Measurements from ENCODE around the gene KLHL9. TPM values are rescaled to one million over a fixed set of nuclear protein-coding genes. Genes with fewer than 3 reads are reported as not detected.
A peak's percentile ranks its signal among the peaks of the same experiment; 100 is the strongest.

The KLHL9 gene
- total RNA-seq, 1 experiment from 2014 or later = 41.6 TPM

DNA sequence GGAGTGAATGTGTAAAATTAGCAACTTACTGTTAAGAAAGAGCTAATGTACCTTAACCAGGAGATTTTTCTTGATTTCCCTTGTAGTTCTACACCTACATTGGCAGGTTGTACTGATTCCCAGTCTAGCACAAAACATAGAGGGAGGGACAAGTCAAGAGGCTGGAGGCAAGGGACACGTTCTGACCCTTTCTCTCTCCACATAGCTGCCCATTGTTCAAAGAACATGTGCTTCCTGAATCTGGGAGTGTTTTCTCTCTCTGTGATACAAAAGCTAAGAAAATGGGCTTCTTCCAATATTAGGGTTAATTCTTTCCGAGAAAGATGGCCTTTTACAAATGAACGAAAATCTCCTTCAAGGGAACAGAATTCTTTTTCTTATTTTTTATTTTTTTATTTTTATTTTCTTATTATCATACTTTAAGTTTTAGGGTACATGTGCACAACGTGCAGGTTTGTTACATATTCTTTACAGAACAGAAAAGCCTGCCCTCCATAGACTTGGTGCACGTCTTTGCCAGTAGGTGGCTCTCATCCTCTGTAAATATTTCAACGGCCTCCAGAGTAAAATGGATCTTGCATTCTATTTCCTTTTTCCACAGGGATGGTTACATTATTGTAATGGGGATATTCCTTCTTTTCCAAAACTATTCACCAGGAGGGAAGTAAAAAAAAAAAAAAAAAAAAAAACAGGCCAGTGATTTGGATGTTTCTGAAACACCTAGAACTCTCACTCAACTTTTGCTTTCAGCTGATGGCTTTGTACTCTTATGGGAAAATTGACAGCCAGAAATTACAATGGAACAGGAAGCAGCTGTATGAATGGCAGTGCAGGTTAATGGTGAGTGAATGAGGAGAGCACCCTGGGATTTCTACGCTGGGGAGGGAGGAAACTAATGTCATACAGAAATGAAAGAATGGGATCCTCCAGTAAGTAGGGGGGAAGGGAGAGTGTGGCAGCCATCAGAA lies 17.0 kb downstream of the KLHL9 start:
- DNase-seq (ENCODE audit: low spot score) = peak; percentile 23

DNA sequence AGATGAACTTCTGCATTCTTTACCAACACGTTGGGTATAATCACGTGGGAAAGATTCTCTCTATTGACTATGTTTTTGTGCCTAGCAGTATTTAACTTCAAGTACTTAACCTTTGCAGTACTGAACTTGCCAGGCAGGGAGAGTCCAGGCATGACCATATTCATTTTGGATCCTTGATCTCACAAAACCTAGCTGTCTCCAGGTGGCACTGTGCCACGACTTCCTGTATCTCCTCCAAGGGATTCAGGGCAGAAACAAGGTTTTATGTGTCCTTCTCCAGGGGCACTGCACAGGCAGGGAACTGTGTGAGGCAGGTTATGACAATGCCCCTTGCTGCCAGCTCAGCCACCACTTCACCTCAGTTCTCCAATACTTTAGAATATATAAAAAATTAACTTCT lies 18.3 kb downstream of the KLHL9 start:
- no peak for DNase-seq (ENCODE audit: low spot score)

DNA sequence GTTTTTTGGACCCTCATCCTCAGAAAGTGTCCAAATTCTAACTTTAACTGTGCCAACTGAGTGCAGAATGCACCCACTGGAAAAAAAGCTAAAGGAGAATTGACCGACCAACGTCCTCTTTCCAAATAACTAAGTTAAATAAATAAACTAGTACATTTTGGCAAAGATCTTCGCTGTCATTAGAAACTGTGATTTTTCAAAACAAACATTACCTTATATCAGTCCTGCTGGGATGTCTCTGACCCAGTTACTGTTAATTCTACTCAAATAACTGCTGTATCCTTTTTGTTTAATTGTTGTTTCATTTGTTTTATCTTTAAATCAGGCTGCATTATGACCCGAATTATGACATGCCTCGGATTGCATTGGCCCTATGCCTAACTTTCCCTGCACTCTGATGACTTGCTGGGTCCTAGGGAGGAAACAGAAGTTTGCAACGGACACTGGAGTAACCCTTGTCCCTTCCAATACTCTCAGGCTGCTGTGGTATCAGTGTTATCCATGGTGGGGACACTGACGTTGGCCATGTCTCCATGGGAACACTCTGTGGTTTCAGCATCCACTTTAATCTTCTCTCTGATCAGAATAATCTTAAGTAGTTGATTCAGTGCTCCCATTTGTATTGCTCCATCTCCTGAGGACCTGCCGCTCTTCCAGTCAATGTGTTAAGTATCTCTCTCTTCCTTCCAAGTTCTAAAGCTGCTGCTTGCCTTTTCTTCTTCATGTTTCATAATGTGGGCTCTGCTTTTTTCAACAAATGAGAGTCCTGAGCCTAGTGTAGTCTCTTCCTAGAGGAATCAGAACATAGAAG lies 19.0 kb downstream of the KLHL9 start:
- DNase-seq (ENCODE audit: low spot score) = no peak

DNA sequence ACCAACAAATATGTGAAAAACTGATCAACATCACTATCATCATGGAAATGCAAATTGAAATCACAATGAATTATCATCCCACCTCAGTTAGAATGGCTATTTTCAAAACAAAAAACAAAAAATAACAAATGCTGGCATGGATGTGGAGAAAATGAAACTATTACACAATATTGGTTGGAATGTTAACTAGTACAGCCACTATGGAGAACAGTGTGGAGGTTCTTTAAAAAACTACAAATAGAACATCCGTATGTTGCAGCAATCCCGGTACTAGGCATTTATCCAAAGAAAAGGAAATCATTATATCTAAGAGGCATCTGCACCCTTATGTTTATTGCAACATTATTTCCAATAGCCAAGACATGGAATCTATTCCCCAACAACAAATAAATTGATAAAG lies 21.1 kb downstream of the KLHL9 start:
- no peak for DNase-seq (ENCODE audit: low spot score)

DNA sequence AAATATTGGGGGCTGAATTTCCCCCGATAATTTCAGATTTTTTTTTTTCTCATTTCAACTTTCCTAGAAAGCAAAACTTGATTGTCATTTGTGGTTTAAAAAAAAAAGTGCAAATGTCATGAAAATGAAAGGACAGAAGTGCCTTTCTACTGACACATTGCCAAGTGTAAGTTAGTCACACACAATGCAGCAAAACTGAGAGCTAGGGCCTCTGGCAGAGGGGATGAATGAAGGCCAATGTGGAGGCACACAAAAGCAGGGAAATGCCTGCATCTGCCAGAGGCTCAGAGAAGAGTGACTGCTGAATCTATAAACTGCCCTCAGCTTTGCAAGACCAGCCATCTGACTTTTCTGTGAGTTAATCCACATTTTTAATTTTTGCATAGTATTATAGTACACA lies 23.3 kb downstream of the KLHL9 start:
- DNase-seq (ENCODE audit: low spot score) = no peak

DNA sequence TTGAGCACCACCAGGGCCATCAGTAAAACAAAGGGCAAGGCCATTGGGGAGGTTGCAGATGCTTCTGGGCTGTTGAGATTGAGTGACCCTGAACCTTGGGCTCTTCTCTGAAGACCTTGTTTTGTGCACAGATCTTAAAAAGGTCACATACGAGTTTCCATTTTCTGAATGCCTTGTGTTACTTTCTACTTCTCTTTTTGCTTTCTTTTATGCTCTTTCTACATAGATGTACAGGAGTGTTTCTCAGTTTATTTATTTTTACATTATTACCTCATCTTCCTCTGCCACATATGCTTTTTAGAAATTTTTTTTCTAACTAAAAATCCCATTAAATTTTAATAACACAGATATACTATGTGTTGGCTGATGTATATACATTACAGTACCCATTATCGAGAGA lies 30.0 kb downstream of the KLHL9 start, which contains the start of gene IFNA5:
TSS of gene IFNA5 (minus strand) at position 101 of the 400 bp plus-strand sequence. CDS start at position 44, 57 bp downstream.
- DNase-seq (ENCODE audit: low spot score) = no peak

DNA sequence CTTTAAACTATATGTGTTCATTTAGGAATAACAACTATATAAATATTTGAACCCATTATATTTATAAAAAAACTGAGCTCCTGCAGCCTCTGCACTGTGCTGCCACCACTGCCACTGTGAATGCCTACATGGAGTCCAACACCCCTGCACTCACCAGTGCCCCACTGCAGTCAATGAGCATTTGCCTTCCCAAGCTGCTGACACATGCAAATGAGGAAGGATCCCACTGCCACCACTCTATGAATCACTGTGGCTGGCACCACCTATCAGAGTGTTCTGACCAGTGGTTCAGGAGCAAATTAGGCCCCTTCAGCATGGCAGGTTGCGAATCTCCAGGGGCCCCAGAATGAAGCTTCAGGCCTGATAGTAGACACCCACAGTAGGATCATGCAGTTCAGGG lies 39.2 kb downstream of the KLHL9 start:
- no peak for DNase-seq (ENCODE audit: low spot score)

DNA sequence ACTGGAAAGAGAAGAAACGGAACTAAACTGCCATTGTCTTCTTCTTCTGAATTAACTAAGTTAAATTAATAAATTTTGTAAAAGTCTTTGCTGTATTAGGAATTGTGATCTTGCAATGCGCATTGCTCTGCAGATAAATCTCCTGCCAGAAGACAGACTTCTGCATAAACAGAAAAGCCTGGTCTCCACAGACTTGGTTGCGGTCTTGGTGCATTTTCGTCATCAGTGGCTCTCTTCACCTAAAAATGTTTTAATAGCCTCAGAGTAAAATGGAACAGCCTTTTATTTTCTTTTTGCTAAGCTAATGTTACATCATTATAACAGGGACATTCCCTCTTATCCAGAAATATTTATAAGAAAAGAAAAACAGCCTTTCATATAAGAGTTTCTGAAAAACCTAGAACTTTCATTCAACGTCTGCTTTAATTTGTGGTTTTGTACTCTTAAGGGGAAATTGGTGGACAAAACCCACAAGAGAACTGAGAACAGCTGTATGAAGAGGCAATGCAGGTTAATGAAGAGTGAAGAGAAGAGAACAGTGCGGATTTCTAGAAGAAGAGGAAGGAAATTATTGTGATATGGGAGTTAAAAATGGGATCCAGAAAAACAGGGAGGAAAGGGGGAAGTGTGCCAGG lies 40.2 kb downstream of the KLHL9 start:
- no peak for DNase-seq (ENCODE audit: low spot score)

DNA sequence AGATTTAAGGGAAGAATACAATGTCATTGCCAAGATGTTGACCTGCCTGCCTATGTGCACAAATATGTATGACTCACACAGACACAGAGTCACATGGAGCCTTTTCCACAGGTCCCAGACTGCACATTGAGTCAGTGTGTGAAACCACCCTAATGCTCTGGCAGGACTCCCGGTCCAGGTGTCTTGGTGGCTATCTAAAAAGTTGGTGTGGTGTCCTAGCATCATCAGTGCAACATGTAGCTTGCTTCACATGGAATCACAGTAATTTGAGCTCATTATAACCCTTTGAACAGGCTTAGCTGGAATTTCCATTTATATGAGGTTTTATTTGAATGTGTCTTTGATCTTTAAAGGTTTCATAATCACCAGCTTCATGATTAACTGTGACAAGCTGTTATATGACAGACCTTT lies 40.8 kb downstream of the KLHL9 start:
- peak; percentile 79 for DNase-seq (ENCODE audit: low spot score)

DNA sequence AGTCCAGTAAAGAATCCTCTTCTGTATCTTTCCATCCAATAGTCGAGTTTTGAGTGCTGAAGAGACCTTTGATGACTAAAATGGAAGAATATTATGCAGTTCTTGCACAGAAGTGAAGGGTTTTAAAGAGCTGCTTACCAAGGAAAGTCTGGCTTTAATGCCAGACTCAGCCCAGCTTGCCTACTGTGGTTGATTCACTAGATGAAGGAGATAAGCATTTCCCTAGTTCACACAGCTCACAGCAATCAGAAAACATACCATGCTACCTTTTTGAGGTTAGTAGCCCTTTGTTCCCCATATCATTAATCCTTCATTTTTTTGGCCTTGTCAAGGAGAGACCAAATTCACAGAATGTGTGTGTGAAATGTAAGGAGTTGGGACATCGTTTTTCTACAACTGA lies 45.4 kb downstream of the KLHL9 start:
- DNase-seq (ENCODE audit: low spot score) = no peak

DNA sequence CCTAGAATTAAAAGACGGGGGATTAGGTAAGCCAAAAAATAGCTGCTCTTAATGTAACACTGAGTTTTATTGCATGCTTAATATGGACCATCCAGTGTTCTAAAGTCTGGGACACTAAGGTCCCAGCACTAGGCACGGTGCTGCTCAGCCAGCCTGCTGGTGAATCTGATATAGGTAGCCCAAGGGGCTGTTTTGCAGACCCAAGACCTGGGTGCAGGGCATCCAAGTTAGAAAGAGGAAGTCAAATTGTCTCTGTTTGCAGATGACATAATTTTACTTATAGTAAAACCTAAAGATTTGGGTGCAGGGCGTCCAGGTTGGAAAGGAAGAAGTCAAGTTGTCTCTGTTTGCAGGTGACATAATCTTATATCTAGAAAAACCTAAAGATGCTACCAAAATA lies 47.9 kb downstream of the KLHL9 start:
- no peak for DNase-seq (ENCODE audit: low spot score)

DNA sequence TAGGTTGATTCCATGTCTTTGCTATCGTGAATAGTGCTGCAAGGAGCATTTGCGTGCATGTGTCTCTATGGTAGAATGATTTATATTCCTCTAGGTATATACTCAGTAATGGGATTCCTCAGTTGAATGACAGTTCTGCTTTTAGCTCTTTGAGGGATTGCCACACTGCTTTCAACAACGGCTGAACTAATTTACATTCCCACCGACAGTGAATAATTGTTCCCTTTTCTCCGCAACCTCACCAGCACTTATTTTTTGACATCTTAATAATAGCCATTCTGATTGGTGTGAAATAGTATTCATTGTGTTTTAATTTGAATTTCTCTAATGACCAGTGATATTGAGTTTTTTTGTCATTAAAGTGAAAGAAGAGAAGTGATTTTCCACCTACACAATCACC lies 48.5 kb downstream of the KLHL9 start:
- no peak for DNase-seq (ENCODE audit: low spot score)

DNA sequence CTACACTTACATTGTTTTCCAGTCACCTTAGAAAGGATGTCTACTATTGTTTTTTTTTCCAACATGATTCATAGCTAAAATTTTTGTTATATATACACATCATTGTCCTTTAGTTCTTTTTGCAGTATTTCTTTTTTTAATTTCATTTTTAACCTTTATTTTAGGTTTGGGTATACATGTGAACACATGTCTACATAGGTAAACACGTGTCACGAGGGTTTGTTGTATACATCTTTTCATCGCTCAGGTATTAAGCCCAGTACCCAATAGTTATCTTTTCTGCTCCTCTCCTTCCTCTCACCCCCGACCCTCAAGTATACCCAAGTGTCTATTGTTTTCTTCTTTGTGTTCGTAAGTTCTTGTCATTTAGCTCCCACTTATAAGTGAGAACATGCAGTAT lies 49.1 kb downstream of the KLHL9 start:
- DNase-seq (ENCODE audit: low spot score) = no peak

DNA sequence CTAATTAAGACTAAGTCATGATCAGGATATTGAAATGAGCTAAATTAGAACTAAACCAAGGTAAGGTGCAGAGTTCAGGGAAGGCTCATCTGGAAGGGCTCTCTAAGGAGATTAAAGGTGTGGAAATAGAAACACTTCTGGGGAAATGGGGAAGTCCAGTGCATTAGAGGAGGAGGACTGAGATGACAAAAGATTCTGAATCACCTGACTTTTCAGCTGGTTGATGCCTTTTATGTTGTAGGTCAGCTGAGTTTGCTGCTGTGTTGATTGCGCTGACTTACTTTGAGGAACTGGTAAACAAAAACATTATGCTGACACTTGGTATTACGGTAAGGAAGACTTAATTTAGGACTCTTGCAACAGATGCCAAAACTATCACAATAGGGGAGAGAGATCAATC lies 53.9 kb downstream of the KLHL9 start:
- no peak for DNase-seq (ENCODE audit: low spot score)

Other genes starting within 250 kb of the KLHL9 start
- not detected in 2 replicates for gene IFNW1, start 193.6 kb downstream of the KLHL9 start, total RNA-seq (2014; rRNA removed; shearing (Covaris generic))
- not detected in 2 replicates for gene IFNA21, start 168.7 kb downstream of the KLHL9 start, total RNA-seq (2014; rRNA removed; shearing (Covaris generic))
- not detected in 2 replicates for gene IFNA4, start 147.8 kb downstream of the KLHL9 start, total RNA-seq (2014; rRNA removed; shearing (Covaris generic))
- gene IFNA7, start 133.2 kb downstream of the KLHL9 start, total RNA-seq (2014; rRNA removed; shearing (Covaris generic)) = not detected in 2 replicates
- not detected in 2 replicates for gene IFNA10, start 128.3 kb downstream of the KLHL9 start, total RNA-seq (2014; rRNA removed; shearing (Covaris generic))
- not detected in 2 replicates for gene IFNA16, start 118.1 kb downstream of the KLHL9 start, total RNA-seq (2014; rRNA removed; shearing (Covaris generic))
- not detected in 2 replicates for gene IFNA17, start 107.2 kb downstream of the KLHL9 start, total RNA-seq (2014; rRNA removed; shearing (Covaris generic))
- not detected in 2 replicates for gene IFNA14, start 95.4 kb downstream of the KLHL9 start, total RNA-seq (2014; rRNA removed; shearing (Covaris generic))
- not detected in 2 replicates for gene IFNA5, start 30.1 kb downstream of the KLHL9 start, total RNA-seq (2014; rRNA removed; shearing (Covaris generic))
- gene IFNA6, start 15.5 kb upstream of the KLHL9 start, total RNA-seq (2014; rRNA removed; shearing (Covaris generic)) = not detected in 2 replicates
- not detected in 2 replicates for gene IFNA13, start 32.7 kb upstream of the KLHL9 start, total RNA-seq (2014; rRNA removed; shearing (Covaris generic))
- not detected in 2 replicates for gene IFNA2, start 50.0 kb upstream of the KLHL9 start, total RNA-seq (2014; rRNA removed; shearing (Covaris generic))
- not detected in 2 replicates for gene IFNA8, start 73.7 kb upstream of the KLHL9 start, total RNA-seq (2014; rRNA removed; shearing (Covaris generic))
- not detected in 2 replicates for gene IFNA1, start 105.0 kb upstream of the KLHL9 start, total RNA-seq (2014; rRNA removed; shearing (Covaris generic))
- gene IFNE, start 146.9 kb upstream of the KLHL9 start, total RNA-seq (2014; rRNA removed; shearing (Covaris generic)) = not detected in 2 replicates

All from A172 (cell line).